Subcutaneous abdominal adipose tissue (tissue), 5 donors: ENCODE results near the gene CSE1L.
"Not testable (repeated sequence)": the region's sequence is repeated elsewhere in the genome, so short reads cannot be mapped to it uniquely, and the experiment has no call there.

Experiments used
- H3K27ac ChIP-seq: one replicate; pipeline ENCODE4 v1.7.0; 2013; ENCODE audit warnings: low read depth, mild to moderate bottlenecking, inconsistent platforms, low read length, moderate library complexity
- H3K27me3 ChIP-seq, 5 donors: one replicate each; pipeline ENCODE4 v1.7.0; 2013; ENCODE audit warnings: low read length in 5 of 5, inconsistent platforms in 1 of 5; ENCODE audit not compliant: control insufficient read depth in 5 of 5, insufficient read depth in 4 of 5
- H3K36me3 ChIP-seq, 5 donors: one replicate each; pipeline ENCODE4 v1.7.0; 2013; ENCODE audit warnings: low read length in 5 of 5; ENCODE audit not compliant: control insufficient read depth in 5 of 5, insufficient read depth in 5 of 5
- H3K4me1 ChIP-seq, 5 donors: one replicate each; pipeline ENCODE4 v1.7.0; 2013; ENCODE audit warnings: low read length in 5 of 5, mild to moderate bottlenecking in 3 of 5, moderate library complexity in 1 of 5; ENCODE audit not compliant: control insufficient read depth in 5 of 5, insufficient read depth in 5 of 5
- H3K4me3 ChIP-seq, 5 donors: one replicate each; pipeline ENCODE4 v1.7.0; 2013; ENCODE audit warnings: low read length in 5 of 5, low read depth in 1 of 5
- H3K9ac ChIP-seq, 5 donors: one replicate each; pipeline ENCODE4 v1.7.0; 2013; ENCODE audit warnings: low read length in 5 of 5, mild to moderate bottlenecking in 4 of 5, moderate library complexity in 3 of 5
- H3K9me3 ChIP-seq, 5 donors: one replicate each; pipeline ENCODE4 v1.7.0; 2013; ENCODE audit warnings: low read length in 5 of 5; ENCODE audit not compliant: control insufficient read depth in 5 of 5
- donor health status: healthy.
- donor health status: healthy.
- donor health status: healthy.
- donor health status: healthy.
- donor health status: healthy.

CSE1L gene, protein sequence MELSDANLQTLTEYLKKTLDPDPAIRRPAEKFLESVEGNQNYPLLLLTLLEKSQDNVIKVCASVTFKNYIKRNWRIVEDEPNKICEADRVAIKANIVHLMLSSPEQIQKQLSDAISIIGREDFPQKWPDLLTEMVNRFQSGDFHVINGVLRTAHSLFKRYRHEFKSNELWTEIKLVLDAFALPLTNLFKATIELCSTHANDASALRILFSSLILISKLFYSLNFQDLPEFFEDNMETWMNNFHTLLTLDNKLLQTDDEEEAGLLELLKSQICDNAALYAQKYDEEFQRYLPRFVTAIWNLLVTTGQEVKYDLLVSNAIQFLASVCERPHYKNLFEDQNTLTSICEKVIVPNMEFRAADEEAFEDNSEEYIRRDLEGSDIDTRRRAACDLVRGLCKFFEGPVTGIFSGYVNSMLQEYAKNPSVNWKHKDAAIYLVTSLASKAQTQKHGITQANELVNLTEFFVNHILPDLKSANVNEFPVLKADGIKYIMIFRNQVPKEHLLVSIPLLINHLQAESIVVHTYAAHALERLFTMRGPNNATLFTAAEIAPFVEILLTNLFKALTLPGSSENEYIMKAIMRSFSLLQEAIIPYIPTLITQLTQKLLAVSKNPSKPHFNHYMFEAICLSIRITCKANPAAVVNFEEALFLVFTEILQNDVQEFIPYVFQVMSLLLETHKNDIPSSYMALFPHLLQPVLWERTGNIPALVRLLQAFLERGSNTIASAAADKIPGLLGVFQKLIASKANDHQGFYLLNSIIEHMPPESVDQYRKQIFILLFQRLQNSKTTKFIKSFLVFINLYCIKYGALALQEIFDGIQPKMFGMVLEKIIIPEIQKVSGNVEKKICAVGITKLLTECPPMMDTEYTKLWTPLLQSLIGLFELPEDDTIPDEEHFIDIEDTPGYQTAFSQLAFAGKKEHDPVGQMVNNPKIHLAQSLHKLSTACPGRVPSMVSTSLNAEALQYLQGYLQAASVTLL

DNA sequence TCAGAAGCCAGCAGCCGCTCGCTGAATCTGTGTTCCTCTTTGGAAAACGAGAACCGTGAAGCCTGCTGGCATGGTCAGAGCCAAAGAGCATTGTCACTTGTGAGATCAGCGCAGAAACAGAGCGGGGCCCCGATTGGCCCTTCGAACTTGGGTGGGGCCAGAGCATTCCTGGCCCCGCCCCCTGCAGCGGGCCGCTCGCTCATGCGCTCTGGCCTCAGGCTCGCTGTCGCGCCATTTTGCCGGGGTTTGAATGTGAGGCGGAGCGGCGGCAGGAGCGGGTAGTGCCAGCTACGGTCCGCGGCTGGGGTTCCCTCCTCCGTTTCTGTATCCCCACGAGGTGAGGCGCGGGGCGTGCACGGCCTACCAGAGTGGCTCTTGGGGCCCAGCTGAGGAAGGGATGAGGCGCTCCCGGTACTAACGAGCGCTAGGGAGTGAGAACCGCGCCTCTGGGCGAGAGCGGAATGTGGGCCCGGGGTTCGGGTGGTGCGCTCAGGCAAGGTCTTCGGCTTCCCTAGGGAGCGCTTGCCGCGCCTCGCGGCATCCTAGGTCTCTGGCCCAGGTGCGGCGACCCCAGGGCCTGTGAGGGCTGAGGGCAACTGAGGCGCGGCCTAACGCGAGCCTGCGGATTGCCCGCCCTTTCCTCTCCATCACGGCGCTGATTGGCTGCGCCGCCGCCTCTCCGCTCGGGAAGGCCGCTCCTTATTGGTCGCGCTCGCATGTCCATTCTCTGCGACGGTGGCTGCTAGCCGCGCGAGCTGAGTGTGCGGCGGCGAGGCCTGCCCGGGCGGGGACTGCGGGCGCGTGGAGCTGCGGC, at the start of gene CSE1L:
Gene CSE1L (plus strand): TSS at position 226 of the 814 bp plus-strand sequence. CDS start 12,152 bp downstream, outside the sequence.
- Histone ChIP-seq H3K27me3 (no peaks in the 10 kb centered on the region), H3K4me1 (peaks cover 3 to 22% (median 20%) of the 10 kb centered on the region in 5 donors), H3K9me3 (no peaks in the 10 kb centered on the region), H3K27ac (peak within 1 kb of the TSS; percentile 86), H3K9ac (peak within 1 kb of the TSS; percentile 75 to 100 (median 95)), H3K4me3 (peak within 1 kb of the TSS; percentile 90 to 100 (median 99)), H3K36me3 (no peaks in the 10 kb centered on the region)

DNA sequence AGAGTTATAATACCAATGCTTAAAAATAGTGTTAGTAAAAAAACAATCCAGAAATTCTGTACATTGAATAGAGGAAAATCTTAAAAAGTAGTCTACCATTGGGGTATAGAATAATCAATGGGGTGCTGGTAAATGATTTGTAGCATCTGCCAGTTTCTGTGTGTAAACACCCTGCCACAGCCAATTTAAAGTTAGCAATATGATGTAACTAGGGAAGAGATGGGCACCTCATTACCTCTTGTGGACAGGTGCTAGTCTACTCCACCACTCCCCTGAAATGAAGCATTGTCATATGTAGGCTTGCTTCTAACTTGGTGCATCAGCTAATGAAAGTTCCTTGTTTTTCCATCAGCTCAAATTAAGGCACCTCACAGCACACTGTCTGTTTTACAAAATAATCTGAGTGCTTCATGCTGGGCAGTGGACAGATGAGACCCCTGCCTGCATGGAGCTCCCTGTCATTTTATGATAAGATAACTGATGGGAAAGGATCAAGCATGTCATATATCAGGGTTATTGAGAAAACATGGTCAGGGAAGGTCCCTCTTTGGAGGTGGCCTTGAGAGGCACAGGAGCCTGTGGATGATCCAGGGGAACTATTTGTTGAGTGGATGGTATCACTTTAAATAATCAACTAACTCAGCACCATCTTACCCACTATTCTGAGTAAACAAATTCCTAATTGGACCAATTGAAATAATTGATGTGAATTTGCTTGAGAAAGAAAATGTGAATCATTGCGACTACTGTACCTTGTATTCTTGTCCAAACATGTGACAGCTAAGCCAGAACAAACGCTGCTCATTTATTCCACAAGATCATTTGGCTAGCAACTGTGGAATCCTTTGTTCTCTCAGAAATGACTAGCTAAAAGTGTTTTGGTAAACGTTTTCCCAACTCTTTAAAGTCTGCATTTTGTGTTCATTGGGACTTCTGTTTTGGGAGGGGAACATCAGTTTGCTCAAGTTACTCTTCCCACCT, 45.9 kb upstream of the CSE1L start:
- Histone ChIP-seq H3K4me3 (no peak overlapping the region), H3K27me3 (no peaks in the 10 kb centered on the region), H3K4me1 (no peaks in the 10 kb centered on the region), H3K9ac (no peak overlapping the region), H3K9me3 (no peaks in the 10 kb centered on the region), H3K36me3 (peaks cover 21 to 74% (median 55%) of the 10 kb centered on the region in 5 donors), H3K27ac (no peak overlapping the region)

DNA sequence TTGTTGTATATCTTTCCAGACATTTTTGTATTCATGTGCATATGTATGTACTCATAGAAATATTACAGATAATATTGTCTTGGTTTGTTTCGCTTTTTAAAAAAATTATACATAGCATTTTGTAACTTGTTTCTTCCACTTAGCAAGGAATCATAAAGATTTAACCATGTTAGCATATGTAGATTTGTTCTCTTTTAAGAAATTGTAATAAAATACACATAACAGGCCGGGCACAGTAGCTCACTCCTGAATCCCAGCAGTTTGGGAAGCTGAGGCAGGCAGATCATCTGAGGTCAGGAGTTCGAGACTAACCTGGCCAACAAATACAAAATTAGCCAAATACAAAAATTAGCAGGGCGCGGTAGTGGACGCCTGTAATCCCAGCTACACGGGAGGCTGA, 44.4 kb upstream of the CSE1L start:
- Histone ChIP-seq H3K36me3 (peaks cover 15 to 71% (median 55%) of the 10 kb centered on the region in 5 donors), H3K27me3 (no peaks in the 10 kb centered on the region), H3K4me3 (no peak overlapping the region), H3K27ac (no peak overlapping the region), H3K9ac (no peak overlapping the region), H3K9me3 (no peaks in the 10 kb centered on the region), H3K4me1 (no peaks in the 10 kb centered on the region)

DNA sequence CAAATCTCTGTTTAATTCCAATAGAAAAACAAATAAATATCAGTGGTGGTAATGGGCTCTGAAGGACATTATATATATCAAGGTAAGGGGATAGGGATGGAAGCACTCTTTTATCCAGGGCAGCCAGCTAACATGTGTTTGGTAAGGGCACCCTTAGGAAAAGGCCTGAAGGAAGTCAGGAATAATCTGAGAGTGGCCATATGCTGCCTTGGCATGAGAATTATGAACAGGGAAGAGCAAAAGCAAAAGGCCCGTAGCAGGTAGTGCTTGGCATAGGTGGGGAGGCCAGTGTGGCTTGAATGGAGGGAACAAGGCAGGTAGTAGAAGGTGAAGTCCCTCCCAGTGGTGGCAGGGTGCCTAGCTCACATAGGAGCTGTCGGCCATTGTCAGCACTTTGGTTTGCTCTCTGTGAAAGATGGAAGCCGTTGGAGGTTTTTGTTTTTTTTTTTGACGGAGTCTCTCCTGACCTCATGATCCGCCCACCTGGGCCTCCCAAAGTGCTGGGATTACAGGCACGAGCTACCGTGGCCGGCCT, 39.6 kb upstream of the CSE1L start:
- Histone ChIP-seq H3K27me3 (no peaks in the 10 kb centered on the region), H3K36me3 (peaks cover 14 to 62% (median 51%) of the 10 kb centered on the region in 5 donors), H3K4me3 (no peak overlapping the region), H3K9me3 (no peaks in the 10 kb centered on the region), H3K9ac (no peak overlapping the region), H3K4me1 (no peaks in the 10 kb centered on the region), H3K27ac (no peak overlapping the region)

GRCh38 chr20:49009899-49010631, 36.0 kb upstream of the CSE1L start:
- peaks cover 38 to 86% (median 76%) of the 10 kb centered on the region in 5 donors for H3K36me3 ChIP-seq
- no peaks in the 10 kb centered on the region for H3K9me3 ChIP-seq
- H3K9ac ChIP-seq = no peak overlapping the region
- H3K27me3 ChIP-seq = no peaks in the 10 kb centered on the region
- no peak overlapping the region for H3K4me3 ChIP-seq
- H3K4me1 ChIP-seq = no peaks in the 10 kb centered on the region
- H3K27ac ChIP-seq = no peak overlapping the region

DNA sequence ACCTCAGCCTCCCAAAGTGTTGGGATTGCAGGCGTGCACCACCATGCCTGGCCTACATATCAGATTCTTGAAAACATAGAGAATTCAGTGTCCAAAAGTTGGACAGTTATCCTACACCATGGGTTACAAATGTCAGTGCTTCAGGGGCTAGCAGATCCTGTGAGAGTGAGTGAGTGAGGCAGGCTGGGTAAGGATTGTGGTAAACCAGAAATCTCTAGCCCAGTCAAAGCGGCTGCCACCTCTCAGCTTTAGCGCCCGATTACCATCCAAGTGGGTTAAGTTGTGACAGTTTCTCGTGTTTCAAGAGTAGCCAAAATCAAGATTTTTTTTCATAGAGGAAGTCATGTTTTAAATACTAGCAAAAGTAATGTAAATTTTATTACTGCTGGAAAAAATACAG, 21.9 kb upstream of the CSE1L start:
- H3K27me3 ChIP-seq = no peaks in the 10 kb centered on the region
- H3K4me3 ChIP-seq = no peak overlapping the region
- peaks cover 20 to 84% (median 70%) of the 10 kb centered on the region in 5 donors for H3K36me3 ChIP-seq
- H3K9me3 ChIP-seq = no peaks in the 10 kb centered on the region
- H3K27ac ChIP-seq = no peak overlapping the region
- H3K4me1 ChIP-seq = no peaks in the 10 kb centered on the region
- no peak overlapping the region for H3K9ac ChIP-seq

GRCh38 chr20:49028177-49028576, 17.9 kb upstream of the CSE1L start:
- H3K27me3 ChIP-seq, H3K27ac ChIP-seq, H3K9me3 ChIP-seq, H3K4me1 ChIP-seq, H3K9ac ChIP-seq, H3K4me3 ChIP-seq: not testable (repeated sequence)
- H3K36me3 ChIP-seq = peaks cover 14 to 71% (median 63%) of the 10 kb centered on the region in 5 donors

GRCh38 chr20:49028684-49029083, 17.4 kb upstream of the CSE1L start:
- no peaks in the 10 kb centered on the region for H3K9me3 ChIP-seq
- no peak overlapping the region for H3K9ac ChIP-seq
- no peaks in the 10 kb centered on the region for H3K4me1 ChIP-seq
- H3K27me3 ChIP-seq = no peaks in the 10 kb centered on the region
- no peak overlapping the region for H3K4me3 ChIP-seq
- no peak overlapping the region for H3K27ac ChIP-seq
- H3K36me3 ChIP-seq = peaks cover 18 to 73% (median 65%) of the 10 kb centered on the region in 5 donors
